T-cell (primary cell): Measurements from ENCODE around the gene AHRR. TPM values are rescaled to one million over a fixed set of nuclear protein-coding genes. Genes with fewer than 3 reads are reported as not detected.

Source experiments
- ATAC-seq, 4 experiments: fragments of 200-7000 bp in 3 of 4; fragments of 150-1000 bp in 1 of 4; cut with Tn5 transposase; replicated peaks in 1 of 4; 1 replicate in 3 of 4; 2 replicates in 1 of 4; pipeline ENCODE4 v1.10.0; 2021; ENCODE audit warnings: moderate library complexity in 3 of 4, mild to moderate bottlenecking in 2 of 4, moderate number of reproducible peaks in 1 of 4
- CTCF ChIA-PET, 2 donors: fragments of 300-600 bp; sonication (Branson Sonifier 250); formaldehyde crosslinking; loops; one replicate each; lab custom pipeline; 2022; ENCODE audit warnings: antibody characterized with exemption in 2 of 2; lab: Charles Lee
- POLR2A ChIA-PET, 2 donors: fragments of 300-600 bp; sonication (Branson Sonifier 250); formaldehyde crosslinking; loops; one replicate each; lab custom pipeline; 2022; ENCODE audit warnings: antibody characterized with exemption in 2 of 2; lab: Charles Lee
- DNase-seq, 35 experiments: peaks; one replicate each; pipeline versions ENCODE4 v3.0.0 to v3.0.0-alpha.2; 2013 to 2023
- H3K27ac ChIP-seq: one replicate; pipeline ENCODE4 v1.5.1; 2013; ENCODE audit warnings: low read length
- H3K27me3 ChIP-seq, 2 experiments: replicated peaks in 1 of 2; 1 replicate in 1 of 2; 2 replicates in 1 of 2; pipeline versions ENCODE4 v1.6.1 to v1.7.0; 2013; ENCODE audit warnings: low read length in 1 of 2, mixed read lengths in 1 of 2; ENCODE audit not compliant: control insufficient read depth in 2 of 2, insufficient read depth in 2 of 2; ENCODE audit errors: extremely low read depth in 1 of 2
- H3K36me3 ChIP-seq, 2 donors: 1 replicate in 1 of 2; 2 replicates in 1 of 2; pipeline versions ENCODE4 v1.6.1 to v1.7.0; 2013; ENCODE audit warnings: low read length in 1 of 2; ENCODE audit not compliant: control insufficient read depth in 2 of 2, insufficient read depth in 1 of 2; ENCODE audit errors: extremely low read depth in 1 of 2
- H3K4me1 ChIP-seq, 2 experiments: 1 replicate in 1 of 2; 2 replicates in 1 of 2; pipeline versions ENCODE4 v1.6.1 to v1.7.0; 2013; ENCODE audit warnings: low read length in 2 of 2, mixed read lengths in 1 of 2; ENCODE audit not compliant: insufficient read depth in 2 of 2, control insufficient read depth in 1 of 2; ENCODE audit errors: extremely low read depth in 1 of 2
- H3K4me3 ChIP-seq, 2 donors: 1 replicate in 1 of 2; 2 replicates in 1 of 2; pipeline versions ENCODE4 v1.5.1 to v1.7.0; 2013; ENCODE audit warnings: mild to moderate bottlenecking in 2 of 2, low read length in 1 of 2, moderate library complexity in 1 of 2; ENCODE audit not compliant: control insufficient read depth in 1 of 2; ENCODE audit errors: extremely low read depth in 1 of 2
- H3K9me3 ChIP-seq: 2 replicates; pipeline ENCODE4 v1.7.0; 2013
- H3K27ac Mint-ChIP-seq, 2 donors: one replicate each; pipeline ENCODE4 v1.8.0; 2020 to 2021; ENCODE audit warnings: mild to moderate bottlenecking in 2 of 2, mixed read lengths in 2 of 2
- H3K27me3 Mint-ChIP-seq, 2 donors: one replicate each; pipeline ENCODE4 v1.8.0; 2021 to 2022; ENCODE audit warnings: mixed read lengths in 2 of 2
- H3K36me3 Mint-ChIP-seq: one replicate; pipeline ENCODE4 v1.8.0; 2021; ENCODE audit warnings: mixed read lengths
- H3K4me1 Mint-ChIP-seq, 3 donors: one replicate each; pipeline ENCODE4 v1.8.0; 2020 to 2022; ENCODE audit warnings: mixed read lengths in 3 of 3, mild to moderate bottlenecking in 1 of 3
- H3K4me3 Mint-ChIP-seq, 3 donors: one replicate each; pipeline ENCODE4 v1.8.0; 2020 to 2022; ENCODE audit warnings: mild to moderate bottlenecking in 3 of 3, mixed read lengths in 3 of 3, moderate library complexity in 3 of 3
- H3K9me3 Mint-ChIP-seq, 3 donors: one replicate each; pipeline ENCODE4 v1.8.0; 2020 to 2022; ENCODE audit warnings: mixed read lengths in 3 of 3
- WGBS: methylation state at CpG from one replicate; pipeline ENCODE4 v1.1.5; 2013; ENCODE audit warnings: missing lambda C conversion rate; ENCODE audit not compliant: insufficient coverage; 5-methylcytosine and 5-hydroxymethylcytosine counted together
- total RNA-seq, 35 experiments: library from RNA in 6 of 35; stranded (reverse) in 6 of 35; fragments of 120-200 nt in 1 of 35; gene quantifications; one replicate each; pipeline versions ENCODE4 v1.2.1 to v1.2.4 and lab custom pipeline; 2013 to 2026

AHRR gene
- total RNA-seq, 5 donors from 2014 or later (not counting 1 experiment from before 2014, with no cell fraction given): 0.55 to 13.5 (median 3.4) TPM

DNA sequence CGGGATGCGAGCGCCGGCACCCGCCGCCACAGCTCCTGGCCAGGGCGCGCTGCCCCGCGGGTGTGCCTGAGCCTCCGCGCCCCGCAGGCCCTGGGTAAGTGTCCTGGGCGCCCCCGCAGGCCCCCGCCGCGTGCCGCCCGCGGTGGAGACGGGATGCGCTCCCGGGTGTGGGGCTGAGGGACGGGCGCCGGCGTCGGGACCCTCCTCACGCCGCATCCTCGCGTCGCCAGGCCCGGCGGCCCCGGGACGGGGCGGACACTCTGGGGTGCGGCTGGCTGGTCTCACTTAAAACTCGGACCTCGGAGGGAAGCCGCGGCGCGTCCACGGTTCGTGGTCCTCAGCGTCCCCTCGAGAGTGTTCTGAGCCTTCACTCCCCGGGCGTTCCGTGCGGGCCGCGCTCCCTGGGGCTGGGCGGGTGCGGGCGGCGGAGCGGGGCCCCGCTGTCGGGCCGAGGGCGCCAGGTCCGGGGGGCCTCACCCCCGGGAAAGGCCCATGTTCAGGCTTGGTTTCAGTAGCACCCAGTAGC, 275 bp downstream of the AHRR start:
- peaks cover 2 to 70% of the 10 kb centered on the region in 2 experiments for H3K27me3 ChIP-seq
- H3K4me1 ChIP-seq: peaks cover 3 to 30% of the 10 kb centered on the region in 2 experiments
- H3K27ac Mint-ChIP-seq: no peak overlapping the region
- H3K27me3 Mint-ChIP-seq: peaks cover 27 to 38% of the 10 kb centered on the region in 2 donors
- 4% methylated on average over 67 of the region's 67 CpGs for WGBS
- peak in 3 of 4 experiments; percentile 5 to 22 (median 16) for ATAC-seq
- no peaks in the 10 kb centered on the region for H3K36me3 ChIP-seq
- peak overlapping the region in 1 of 2 donors; percentile 29 for H3K4me3 ChIP-seq
- peak overlapping the region in 1 of 3 donors; percentile 56 for H3K4me3 Mint-ChIP-seq
- H3K9me3 ChIP-seq: no peaks in the 10 kb centered on the region
- H3K9me3 Mint-ChIP-seq: no peaks in the 10 kb centered on the region
- no peak overlapping the region for H3K27ac ChIP-seq
- H3K4me1 Mint-ChIP-seq: peaks cover 0 to 11% (median 8%) of the 10 kb centered on the region in 3 donors
- POLR2A ChIA-PET: no interaction called here
- DNase-seq: no peak
- H3K36me3 Mint-ChIP-seq: no peaks in the 10 kb centered on the region
- CTCF ChIA-PET: no interaction called here

DNA sequence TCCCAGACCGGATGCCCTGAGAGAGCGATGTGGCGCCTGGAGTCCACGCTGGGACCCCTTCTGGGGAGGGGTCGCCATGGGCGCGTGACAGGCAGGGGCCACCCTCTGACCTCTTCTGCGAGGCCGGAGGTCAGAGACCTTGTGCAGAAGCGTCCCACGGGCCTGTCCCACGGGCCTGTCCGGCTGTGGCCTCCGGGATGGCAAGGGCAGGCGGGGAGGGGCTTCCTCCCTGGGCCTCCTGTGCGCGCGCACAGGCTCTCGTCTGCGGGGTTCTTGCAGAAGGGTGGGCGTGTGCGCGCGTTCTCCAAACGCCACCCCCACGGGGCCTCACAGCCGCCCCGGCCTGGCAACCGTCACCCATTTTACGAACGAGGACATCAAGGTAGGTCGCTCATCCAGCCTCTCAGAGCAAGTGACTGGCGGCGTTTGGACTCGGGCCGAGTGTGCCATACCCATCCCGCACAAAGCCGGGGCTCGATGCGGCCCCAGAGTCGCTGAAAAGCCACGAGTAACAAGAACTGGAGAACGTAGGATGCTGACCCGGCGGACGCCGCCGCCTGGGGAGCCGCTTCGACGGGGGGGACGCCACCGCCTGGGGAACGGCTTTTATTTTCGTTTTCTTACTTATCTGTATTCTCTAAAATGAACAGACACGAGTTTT, 897 bp downstream of the AHRR start:
- Histone ChIP-seq H3K4me1 (peaks cover 2 to 24% of the 10 kb centered on the region in 2 experiments), H3K27me3 (peaks cover 2 to 70% of the 10 kb centered on the region in 2 experiments), H3K4me3 (peak overlapping the region in 1 of 2 donors; percentile 29), H3K27ac (no peak overlapping the region), H3K9me3 (no peaks in the 10 kb centered on the region), H3K36me3 (no peaks in the 10 kb centered on the region)
- H3K4me1 Mint-ChIP-seq: peaks cover 0 to 11% (median 8%) of the 10 kb centered on the region in 3 donors
- no peak overlapping the region for H3K27ac Mint-ChIP-seq
- H3K36me3 Mint-ChIP-seq: no peaks in the 10 kb centered on the region
- CTCF ChIA-PET: no interaction called here
- WGBS: 36% methylated on average over 48 of the region's 56 CpGs
- H3K9me3 Mint-ChIP-seq: no peaks in the 10 kb centered on the region
- DNase-seq: no peak
- POLR2A ChIA-PET: no interaction called here
- H3K4me3 Mint-ChIP-seq: peak overlapping the region; percentile 28 to 56 (median 50)
- H3K27me3 Mint-ChIP-seq: peaks cover 31 to 41% of the 10 kb centered on the region in 2 donors
- no peak for ATAC-seq

DNA sequence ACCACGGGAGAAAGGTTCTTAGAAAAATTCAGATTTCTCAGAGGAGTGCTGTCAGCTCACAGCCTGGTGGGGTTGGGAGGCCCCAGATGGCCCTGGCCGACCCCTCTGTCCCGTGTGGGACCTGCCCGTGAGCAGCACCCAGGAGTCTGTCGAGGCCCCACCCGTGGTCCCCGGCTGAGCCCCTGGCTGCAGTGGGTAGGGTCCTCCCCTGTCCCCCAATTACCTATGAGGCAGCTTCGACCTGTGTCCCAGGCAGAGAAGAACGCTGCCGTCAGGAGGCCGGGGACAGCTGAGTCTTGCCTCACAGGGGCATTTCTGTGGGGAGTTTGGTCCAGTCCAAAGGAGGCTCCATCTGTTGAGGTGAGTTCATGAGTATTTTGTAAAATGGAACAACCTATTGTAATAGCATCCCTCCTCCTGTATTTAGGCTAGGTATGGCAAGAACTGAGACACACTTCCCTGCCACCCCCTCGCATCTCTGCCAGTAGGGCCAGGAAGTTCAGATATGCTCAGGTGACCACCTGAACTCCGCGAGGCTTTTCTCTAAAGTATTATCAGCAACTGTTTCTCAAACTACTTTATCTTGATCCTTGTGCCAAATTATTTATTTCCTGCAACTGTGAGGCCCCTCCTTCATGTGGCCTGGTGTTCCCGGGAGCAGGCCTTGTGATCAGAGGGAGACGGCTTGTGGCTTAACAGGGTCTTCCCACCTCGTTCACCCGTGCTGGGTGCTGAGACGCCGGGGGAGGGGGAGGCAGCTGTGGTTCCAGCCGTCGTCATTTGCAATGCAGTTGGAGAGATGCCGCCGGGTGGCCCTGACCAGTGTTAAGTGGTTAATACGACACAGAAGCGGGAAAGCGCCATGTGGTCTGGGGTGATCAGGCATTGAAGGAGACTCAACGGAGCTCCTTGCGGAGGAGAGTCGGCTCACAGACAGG, 1.7 kb downstream of the AHRR start:
- Histone ChIP-seq H3K4me1 (peaks cover 0 to 22% of the 10 kb centered on the region in 2 experiments), H3K27me3 (peaks cover 2 to 70% of the 10 kb centered on the region in 2 experiments), H3K36me3 (no peaks in the 10 kb centered on the region), H3K9me3 (no peaks in the 10 kb centered on the region), H3K27ac (no peak overlapping the region), H3K4me3 (no peak overlapping the region)
- ATAC-seq (no peak), DNase-seq (no peak)
- ChIA-PET CTCF (interaction anchor here in 1 of 2 donors (1.2 kb wide), 1 partner anchor 14 kb away, joined by 4 read pairs; no protein-coding TSS in a partner anchor), POLR2A (no interaction called here)
- Mint-ChIP-seq H3K27me3 (peaks cover 36 to 41% of the 10 kb centered on the region in 2 donors), H3K4me3 (peak overlapping the region; percentile 28 to 56 (median 37)), H3K4me1 (peaks cover 0 to 11% (median 8%) of the 10 kb centered on the region in 3 donors), H3K9me3 (no peaks in the 10 kb centered on the region), H3K27ac (no peak overlapping the region), H3K36me3 (no peaks in the 10 kb centered on the region)
- 68% methylated on average over 19 of the region's 30 CpGs for WGBS

DNA sequence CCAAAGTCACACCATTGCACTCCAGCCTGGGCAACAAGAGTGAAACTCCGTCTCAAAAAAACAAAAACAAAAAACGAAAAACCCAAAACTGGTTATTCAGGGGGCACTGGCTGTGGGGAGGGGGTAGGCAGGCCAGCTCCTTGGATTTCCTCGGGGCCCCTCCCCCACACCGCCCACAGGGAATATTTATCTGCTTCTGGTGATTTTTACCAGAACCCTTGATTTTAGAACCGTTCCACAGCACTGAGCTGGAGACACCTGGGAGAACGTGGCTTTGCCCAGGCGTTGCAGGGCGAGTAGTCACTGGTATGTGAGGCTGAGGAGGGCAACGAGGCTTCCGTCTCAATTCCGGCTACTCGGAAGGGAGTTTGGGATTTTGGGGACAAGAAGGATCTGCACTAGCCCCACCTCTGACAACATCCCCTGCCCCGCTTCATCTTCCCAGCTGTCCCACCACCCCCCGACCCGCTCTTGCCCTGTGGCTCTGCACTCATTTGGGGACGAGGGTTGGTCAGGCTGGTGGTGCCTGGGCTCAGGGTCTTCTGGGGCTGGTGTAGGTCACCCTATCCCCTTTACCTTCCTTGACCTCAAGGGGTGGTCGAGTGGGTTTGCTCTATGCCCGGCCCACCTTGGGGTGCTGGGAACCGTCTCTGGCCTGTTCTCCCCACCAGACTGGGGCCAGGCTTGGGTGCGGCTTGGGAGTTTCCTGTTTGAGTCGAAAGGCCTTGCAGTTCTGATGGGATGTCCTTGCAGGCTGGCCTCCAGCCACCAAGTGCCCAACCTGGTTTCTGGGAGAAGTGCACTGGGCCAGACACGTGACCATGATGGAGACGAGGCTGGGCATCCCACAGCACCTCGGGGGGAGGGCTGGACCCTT, 3.5 kb downstream of the AHRR start:
- Mint-ChIP-seq H3K27me3 (peaks cover 33 to 45% of the 10 kb centered on the region in 2 donors), H3K4me3 (no peak overlapping the region), H3K9me3 (no peaks in the 10 kb centered on the region), H3K36me3 (no peaks in the 10 kb centered on the region), H3K27ac (no peak overlapping the region), H3K4me1 (peaks cover 0 to 11% (median 8%) of the 10 kb centered on the region in 3 donors)
- Histone ChIP-seq H3K9me3 (no peaks in the 10 kb centered on the region), H3K36me3 (no peaks in the 10 kb centered on the region), H3K27me3 (peaks cover 2 to 53% of the 10 kb centered on the region in 2 experiments), H3K4me3 (no peak overlapping the region), H3K27ac (no peak overlapping the region), H3K4me1 (peaks cover 0 to 22% of the 10 kb centered on the region in 2 experiments)
- ATAC-seq (no peak), DNase-seq (no peak)
- WGBS: 79% methylated on average over 6 of the region's 24 CpGs
- POLR2A ChIA-PET: no interaction called here
- CTCF ChIA-PET: interaction anchor here in 1 of 2 donors (1.2 kb wide), 1 partner anchor 12 kb away, joined by 4 read pairs; no protein-coding TSS in a partner anchor

DNA sequence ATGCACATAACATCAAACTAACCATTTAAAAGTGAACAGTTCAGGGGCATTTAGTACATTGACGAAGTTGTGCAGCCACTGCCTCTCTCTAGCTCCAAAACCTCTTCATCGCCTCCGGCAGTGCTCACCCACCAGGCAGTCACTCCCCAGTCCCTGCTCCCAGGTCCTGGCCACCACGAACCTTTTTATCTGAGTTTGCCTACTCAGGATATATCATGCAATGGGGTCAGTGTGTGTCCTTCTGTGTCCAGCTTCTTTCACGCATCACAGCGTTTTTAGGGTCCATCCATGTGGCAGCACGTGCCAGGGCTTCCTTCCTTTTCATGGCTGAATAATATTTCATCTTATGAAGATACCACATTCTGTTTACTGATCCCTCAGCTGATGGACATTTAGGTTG, 4.6 kb downstream of the AHRR start:
- H3K27me3 ChIP-seq: peaks cover 2 to 43% of the 10 kb centered on the region in 2 experiments
- H3K36me3 Mint-ChIP-seq: no peaks in the 10 kb centered on the region
- H3K4me3 Mint-ChIP-seq: no peak overlapping the region
- H3K4me1 Mint-ChIP-seq: peaks cover 0 to 5% (median 2%) of the 10 kb centered on the region in 3 donors
- no peak overlapping the region for H3K27ac Mint-ChIP-seq
- DNase-seq: no peak
- POLR2A ChIA-PET: no interaction called here
- no peaks in the 10 kb centered on the region for H3K36me3 ChIP-seq
- no peaks in the 10 kb centered on the region for H3K9me3 Mint-ChIP-seq
- no peaks in the 10 kb centered on the region for H3K9me3 ChIP-seq
- peaks cover 0 to 12% of the 10 kb centered on the region in 2 experiments for H3K4me1 ChIP-seq
- ATAC-seq: no peak
- H3K27me3 Mint-ChIP-seq: peaks cover 25 to 39% of the 10 kb centered on the region in 2 donors
- no peak overlapping the region for H3K27ac ChIP-seq
- CTCF ChIA-PET: no interaction called here
- no peak overlapping the region for H3K4me3 ChIP-seq
- 97% methylated on average over 4 of the region's 7 CpGs for WGBS
